ENCODE data around the gene HS6ST1. TPM values are rescaled to one million over a fixed set of nuclear protein-coding genes. Genes with fewer than 3 reads are reported as not detected.

HS6ST1 gene
- total and polyA plus RNA-seq, 3 donors from 2014 or later, result 58.7 to 203 (median 143) TPM

DNA sequence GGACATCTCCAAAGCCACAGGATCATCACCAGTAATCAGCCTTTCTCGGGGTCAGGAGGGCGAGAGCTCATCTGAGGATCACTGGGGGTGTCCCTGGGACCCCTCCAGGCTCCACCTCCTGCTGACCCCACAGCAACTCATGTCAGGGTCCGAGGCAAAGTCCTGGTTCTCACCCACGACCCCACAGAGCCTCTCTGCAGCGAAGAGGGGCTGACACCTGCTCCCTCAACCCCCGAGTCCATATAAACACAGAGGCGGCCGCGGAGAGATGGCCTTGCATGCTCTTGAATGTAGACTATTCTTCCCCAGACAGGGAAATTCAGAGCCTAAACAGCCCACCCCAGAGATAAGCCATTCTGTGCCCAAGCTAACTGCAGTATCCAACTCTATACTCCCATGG, 29.9 kb downstream of the HS6ST1 start:
- WGBS, 2 donors, result 69 to 92% methylated on average over 9 of the region's 9 CpGs
- no peak for DNase-seq
- H3K27ac ChIP-seq, result no peak overlapping the region
- H3K27me3 ChIP-seq, result no peaks in the 10 kb centered on the region
- no peak for TF ChIP-seq POLR2A (IDR thresholded peaks at IDR 0.05)
- TF ChIP-seq, protein P1, sequence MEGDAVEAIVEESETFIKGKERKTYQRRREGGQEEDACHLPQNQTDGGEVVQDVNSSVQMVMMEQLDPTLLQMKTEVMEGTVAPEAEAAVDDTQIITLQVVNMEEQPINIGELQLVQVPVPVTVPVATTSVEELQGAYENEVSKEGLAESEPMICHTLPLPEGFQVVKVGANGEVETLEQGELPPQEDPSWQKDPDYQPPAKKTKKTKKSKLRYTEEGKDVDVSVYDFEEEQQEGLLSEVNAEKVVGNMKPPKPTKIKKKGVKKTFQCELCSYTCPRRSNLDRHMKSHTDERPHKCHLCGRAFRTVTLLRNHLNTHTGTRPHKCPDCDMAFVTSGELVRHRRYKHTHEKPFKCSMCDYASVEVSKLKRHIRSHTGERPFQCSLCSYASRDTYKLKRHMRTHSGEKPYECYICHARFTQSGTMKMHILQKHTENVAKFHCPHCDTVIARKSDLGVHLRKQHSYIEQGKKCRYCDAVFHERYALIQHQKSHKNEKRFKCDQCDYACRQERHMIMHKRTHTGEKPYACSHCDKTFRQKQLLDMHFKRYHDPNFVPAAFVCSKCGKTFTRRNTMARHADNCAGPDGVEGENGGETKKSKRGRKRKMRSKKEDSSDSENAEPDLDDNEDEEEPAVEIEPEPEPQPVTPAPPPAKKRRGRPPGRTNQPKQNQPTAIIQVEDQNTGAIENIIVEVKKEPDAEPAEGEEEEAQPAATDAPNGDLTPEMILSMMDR (IDR thresholded peaks at IDR 0.05), result no peak
- intact Hi-C loops (cut with DNase I; ENCODE audit: low total_unique reads), result no loop called here
- H3K4me3 ChIP-seq, result no peak overlapping the region
- H3K9me3 ChIP-seq, result no peaks in the 10 kb centered on the region
- peaks cover 40% of the 10 kb centered on the region for H3K4me1 ChIP-seq
- H3K36me3 ChIP-seq (ENCODE audit: low read depth, missing control alignments), result no peaks in the 10 kb centered on the region

DNA sequence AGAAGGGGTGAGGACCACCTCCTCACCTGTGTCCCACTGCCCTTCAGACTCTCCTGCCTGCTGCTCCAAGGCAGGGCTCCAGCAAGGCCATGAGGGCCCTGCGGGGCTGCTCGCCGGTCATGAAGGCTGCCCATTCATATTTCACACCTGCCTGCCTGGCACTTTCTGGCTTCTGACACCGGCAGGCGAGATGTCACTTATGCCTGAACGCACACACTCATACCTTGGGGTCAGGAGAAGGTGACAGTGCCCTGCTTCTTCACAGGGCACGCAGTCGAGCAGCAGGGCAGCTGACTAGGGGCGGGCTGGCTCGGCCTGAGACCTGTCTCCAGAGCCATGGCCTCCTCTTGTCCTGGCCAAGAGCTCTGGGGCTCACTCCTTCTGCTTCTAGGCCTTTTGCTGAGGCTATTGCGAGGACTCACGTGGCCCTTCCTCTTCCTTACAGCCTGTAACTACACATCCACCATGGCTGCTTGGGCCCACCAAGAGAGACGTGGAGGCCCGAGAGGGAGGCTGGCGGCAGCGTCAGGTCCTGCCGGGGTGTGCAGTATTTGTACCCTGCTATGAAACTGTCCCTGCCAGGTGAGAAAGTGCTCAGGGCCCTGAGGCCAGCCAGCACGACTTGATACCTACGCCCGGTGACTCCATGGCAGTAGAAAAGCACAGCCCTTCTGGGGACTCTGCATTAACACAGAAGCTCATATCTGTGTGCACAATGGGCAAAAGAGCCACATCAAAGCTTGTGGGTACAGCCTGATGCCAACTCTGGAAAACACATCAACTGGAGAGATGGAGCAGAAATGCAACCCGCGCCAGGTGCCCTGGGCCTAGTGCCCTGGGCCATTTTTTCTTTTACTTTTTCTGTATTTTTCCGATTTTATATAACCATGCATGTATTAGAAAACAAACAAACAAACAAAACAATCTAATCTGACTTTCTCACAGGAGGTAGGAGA, 30.6 kb downstream of the HS6ST1 start:
- Histone ChIP-seq H3K27me3 (no peaks in the 10 kb centered on the region), H3K4me3 (no peak overlapping the region), H3K27ac (no peak overlapping the region), H3K9me3 (no peaks in the 10 kb centered on the region), H3K4me1 (peaks cover 40% of the 10 kb centered on the region), H3K36me3 (ENCODE audit: low read depth, missing control alignments) (no peaks in the 10 kb centered on the region)
- no peak for DNase-seq
- TF ChIP-seq, protein P1 (IDR thresholded peaks at IDR 0.05), result no peak
- intact Hi-C loops (cut with DNase I; ENCODE audit: low total_unique reads), result no loop called here
- 78 to 93% methylated on average over 21 to 23 of the region's 23 CpGs for WGBS, 2 donors

DNA sequence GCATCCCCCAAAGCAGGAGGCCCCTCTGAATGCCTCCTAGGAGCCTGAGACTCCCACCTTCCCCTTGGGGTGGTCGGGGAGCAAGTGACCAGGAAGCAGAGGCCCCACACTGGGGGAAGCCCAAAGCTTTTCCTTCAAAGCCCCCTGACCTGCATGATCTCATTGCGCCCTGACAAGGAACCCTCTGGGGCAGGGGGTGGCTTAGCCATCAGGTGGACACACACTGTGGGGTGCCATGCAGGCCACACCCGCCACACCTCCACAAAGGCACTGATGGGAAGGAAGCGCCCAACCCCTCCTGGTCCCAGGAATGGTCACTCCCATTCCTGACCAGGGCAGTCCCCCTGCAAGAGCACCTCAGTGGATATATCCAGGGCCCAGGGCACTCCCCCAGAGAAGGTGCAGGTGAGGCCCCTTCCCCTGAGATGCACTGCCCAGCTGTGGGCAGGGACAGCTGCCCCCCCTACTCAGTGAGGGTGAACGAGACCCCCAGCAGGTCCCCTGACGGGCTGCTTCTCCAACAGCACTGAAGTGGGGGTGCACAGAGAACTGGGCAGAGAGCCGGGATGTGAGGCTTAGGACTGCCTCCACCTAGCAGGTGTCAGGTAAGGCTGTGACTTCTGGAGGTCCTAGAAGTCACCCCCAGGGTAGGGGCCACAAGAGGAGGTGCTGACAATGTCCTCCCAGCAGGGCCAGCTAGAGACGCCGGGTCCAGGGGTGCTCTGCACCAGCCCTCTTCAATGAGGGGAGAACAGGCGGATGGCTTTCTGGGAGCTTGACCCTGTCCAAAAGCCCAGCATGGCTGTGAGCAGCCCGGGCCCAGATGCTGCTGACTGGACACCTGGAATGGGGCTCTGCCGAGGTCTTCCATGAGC, 31.5 kb downstream of the HS6ST1 start:
- 71 to 79% methylated on average over 4 to 12 of the region's 12 CpGs for WGBS, 2 donors
- no peak for DNase-seq
- peaks cover 40% of the 10 kb centered on the region for H3K4me1 ChIP-seq
- intact Hi-C loops (cut with DNase I; ENCODE audit: low total_unique reads), result no loop called here
- no peaks in the 10 kb centered on the region for H3K27me3 ChIP-seq
- no peak overlapping the region for H3K4me3 ChIP-seq
- H3K27ac ChIP-seq, result no peak overlapping the region
- H3K9me3 ChIP-seq, result no peaks in the 10 kb centered on the region
- no peaks in the 10 kb centered on the region for H3K36me3 ChIP-seq (ENCODE audit: low read depth, missing control alignments)
- no peak for TF ChIP-seq POLR2A (IDR thresholded peaks at IDR 0.05)
- TF ChIP-seq, protein P1 (IDR thresholded peaks at IDR 0.05), result no peak

DNA sequence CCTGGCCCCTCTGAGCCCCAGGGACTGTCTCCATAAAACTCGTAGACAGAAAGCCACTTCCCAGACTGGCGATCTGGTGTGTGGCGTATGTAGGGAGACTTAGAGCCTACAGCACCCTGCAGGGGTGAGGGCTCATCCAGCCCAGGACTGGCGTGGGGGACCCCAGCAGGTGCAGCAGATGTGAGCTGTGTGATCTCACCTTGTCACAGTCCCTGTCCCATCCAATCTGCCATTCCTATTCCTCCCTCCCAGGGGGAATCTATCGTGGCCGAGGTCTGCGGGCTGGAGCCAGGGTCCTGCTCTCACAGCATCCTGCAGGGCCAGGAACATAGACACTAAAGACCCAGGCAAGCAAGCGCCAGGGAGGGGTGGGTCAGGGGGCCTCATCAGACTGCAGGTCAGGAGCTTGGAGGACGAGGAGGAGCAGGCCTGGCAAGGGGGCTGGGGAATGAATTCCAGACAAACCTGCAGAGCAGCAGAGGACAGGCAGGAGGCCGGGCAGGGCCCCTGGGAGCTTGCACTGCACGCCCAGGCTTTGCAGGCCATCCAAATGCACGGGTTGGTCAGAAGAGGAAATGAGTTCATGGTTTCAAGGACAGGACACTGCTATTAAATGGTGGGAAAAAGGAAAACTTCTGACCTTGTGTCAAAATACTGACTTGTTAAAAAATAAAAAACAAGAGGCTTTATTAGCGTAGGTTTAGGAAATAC, 32.5 kb downstream of the HS6ST1 start:
- no peaks in the 10 kb centered on the region for H3K9me3 ChIP-seq
- TF ChIP-seq, protein P1 (IDR thresholded peaks at IDR 0.05), result no peak
- TF ChIP-seq POLR2A (IDR thresholded peaks at IDR 0.05), result no peak
- intact Hi-C loops (cut with DNase I; ENCODE audit: low total_unique reads), result no loop called here
- no peak overlapping the region for H3K27ac ChIP-seq
- no peaks in the 10 kb centered on the region for H3K27me3 ChIP-seq
- WGBS, 2 donors, result 45 to 52% methylated on average over 13 of the region's 13 CpGs
- no peaks in the 10 kb centered on the region for H3K36me3 ChIP-seq (ENCODE audit: low read depth, missing control alignments)
- peaks cover 45% of the 10 kb centered on the region for H3K4me1 ChIP-seq
- no peak for DNase-seq
- no peak overlapping the region for H3K4me3 ChIP-seq

All from testis (tissue), 3 donors.